Stimulated activated CD8-positive, alpha-beta memory T cell treated with anti-CD3 and anti-CD28 coated beads, Interleukin-7, amount 100 ng/mL, for 48 hours (primary cell): ENCODE measurements around the gene RBMX.

Experiments used
- DNase-seq, 2 donors: peaks; one replicate each; pipeline ENCODE4 v3.0.0-alpha.2; 2020; ENCODE audit warnings: low read depth in 1 of 2; ENCODE audit errors: extremely low read depth in 1 of 2

The RBMX gene

DNA sequence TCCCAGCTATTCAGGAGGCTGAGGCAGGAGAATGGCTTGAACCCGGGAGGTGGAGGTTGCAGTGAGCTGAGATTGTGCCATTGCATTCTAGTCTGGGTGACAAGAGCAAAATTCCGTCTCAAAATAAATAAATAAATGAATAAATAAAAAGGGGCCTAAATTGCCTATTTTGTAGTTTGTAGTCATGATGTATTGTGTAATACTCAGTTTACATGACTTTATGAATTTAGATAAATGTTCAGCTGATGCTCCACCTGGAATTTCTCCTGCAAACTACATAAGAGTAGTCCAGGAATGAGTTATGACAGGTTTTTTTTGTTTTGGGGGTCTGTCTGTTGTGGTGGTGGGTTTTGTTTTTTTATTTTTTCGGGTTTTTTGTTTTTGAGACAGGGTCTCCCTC is 31.1 kb downstream of the RBMX start:
- DNase-seq: no peak

DNA sequence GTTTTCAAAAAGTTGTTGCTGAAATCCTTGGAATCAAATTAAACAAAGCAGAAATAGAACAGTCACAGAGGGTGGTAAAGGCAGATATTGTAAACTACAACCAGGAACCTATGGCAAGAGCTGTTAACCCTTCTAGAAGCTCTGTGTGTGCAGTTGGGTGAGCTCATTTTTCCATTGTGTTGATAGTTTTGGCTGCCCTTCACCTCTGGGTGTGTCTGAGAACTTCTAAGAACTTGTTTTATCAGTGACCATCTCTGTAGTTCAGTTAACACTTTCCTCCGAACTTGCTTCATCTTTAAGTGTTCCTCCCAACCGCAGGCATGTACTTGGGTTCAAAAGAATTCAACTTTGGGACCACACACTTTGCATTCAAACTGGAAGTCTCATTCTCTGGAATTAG is 32.7 kb downstream of the RBMX start:
- no peak for DNase-seq

DNA sequence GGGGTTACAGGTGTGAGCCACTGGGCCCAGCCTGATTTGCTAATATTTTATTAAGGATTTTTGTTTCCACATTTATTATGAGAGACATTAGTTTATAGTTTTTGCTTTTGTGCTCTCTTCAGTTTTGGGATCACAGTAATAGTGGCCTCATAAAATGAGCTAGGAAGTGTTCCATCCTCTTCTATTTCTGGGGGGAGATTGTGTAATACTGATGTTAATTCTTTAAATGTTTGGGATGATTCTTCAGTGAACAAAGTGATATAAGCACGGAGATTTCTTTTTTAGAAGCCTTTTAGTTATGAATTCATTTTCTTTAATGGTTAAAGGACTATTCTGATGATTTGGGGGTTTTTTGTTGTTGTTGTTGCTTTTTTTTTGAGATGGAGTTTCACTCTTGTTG is 41.3 kb downstream of the RBMX start:
- DNase-seq: no peak

DNA sequence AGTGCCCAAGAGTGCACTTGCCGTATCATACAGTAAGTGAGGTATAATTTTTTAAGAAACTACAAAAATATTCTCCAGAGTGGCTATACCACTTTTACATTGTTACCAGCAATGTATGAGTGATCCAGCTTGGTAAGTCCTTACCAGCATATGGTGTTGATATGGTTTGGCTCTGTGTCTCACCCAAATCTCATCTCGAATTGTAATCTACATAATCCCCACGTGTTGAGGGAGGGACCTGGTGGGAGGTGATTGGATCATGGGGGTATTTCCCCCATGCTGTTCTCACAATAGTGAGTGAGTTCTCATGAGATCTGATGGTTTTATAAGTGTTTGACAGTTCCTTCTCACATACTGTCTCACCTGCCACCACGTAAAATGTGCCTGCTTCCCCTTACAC is 44.8 kb downstream of the RBMX start:
- no peak for DNase-seq

DNA sequence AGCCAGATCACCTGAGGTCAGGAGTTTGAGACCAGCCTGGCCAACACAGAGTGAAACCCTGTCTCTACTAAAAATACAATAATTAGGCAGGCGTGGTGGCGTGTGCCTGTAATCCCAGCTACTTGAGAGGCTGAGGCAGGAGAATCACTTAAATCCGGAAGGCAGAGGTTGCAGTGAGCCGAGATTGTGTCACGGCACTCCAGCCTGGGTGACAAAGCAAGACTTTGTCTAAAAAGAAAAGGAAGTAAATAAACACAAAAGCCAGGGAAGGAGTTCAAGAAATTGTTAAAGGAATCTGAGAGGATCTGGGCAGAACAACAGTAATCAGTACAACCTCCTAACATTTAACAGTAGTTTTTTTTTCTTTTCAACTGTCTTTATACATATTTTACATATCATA is 51.1 kb downstream of the RBMX start:
- DNase-seq: no peak

DNA sequence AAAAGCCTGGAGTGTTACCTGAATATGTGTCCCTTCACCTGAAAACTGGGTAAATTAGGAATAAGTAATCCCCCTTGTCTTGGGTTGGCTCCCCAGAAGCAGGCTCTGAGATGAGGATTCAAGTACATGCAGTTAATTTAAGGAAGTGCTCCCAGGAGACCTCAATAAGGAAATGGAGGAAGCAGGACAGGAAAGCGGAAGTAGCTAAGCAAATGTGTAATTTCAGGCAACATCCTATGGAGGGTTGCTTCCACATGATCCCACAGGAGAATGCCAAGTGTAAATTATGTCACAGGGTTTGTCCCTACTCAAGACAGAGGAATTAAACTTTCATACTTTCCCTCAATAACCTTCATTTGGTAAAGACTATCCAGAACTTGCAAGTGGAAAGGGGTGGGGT is 51.7 kb downstream of the RBMX start:
- no peak for DNase-seq

DNA sequence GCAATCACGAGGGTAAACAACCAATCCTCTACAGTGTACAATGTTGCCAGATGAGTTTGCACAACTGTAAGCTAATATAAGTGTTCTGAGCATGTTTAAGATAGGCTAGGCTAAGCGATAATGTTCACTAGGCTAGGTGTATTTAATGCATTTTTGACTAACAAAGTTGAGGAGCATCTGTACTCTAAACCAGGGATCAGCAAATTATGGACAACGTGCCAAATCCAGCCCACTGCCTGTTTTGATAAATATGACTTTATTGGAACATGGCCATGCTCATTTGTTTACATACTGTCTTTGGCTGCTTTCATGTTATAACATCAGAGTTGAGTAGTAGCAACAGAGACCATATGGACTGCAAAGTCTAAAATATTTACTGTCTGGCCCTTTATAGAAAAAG is 53.5 kb downstream of the RBMX start:
- DNase-seq: no peak

DNA sequence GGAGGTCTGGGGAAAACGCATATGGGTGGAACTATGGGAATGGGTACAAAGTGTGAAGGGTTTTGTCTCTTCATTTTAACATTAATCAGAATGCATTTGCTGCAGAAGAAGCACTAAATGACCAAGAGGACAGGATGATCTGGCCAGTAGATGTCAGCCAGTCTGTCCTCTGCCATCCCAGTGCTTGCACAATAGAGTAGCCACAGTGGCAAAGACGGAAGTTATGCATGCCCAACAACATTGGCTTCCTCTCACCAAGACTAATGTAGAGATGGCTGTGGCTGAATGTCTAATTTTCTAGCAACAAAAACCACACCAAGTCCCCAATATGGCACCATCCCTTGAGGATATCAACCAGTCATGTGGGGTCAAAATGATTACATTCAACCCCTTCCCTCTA is 54.8 kb downstream of the RBMX start:
- DNase-seq: no peak
